ENCODE measurements around the gene ARHGEF28.

Gene ARHGEF28

GRCh38 chr5:73812457-73812856 lies 186.5 kb downstream of the ARHGEF28 start:
- no peak for DNase-seq (ENCODE audit: extremely low read depth in 1 of 2, low read depth in 1 of 2)

GRCh38 chr5:73812962-73813588 lies 187.1 kb downstream of the ARHGEF28 start:
- no peak for DNase-seq (ENCODE audit: extremely low read depth in 1 of 2, low read depth in 1 of 2)

GRCh38 chr5:73814233-73814846 lies 188.3 kb downstream of the ARHGEF28 start:
- no peak for DNase-seq (ENCODE audit: extremely low read depth in 1 of 2, low read depth in 1 of 2)

GRCh38 chr5:73815631-73816030 lies 189.6 kb downstream of the ARHGEF28 start:
- DNase-seq (ENCODE audit: extremely low read depth in 1 of 2, low read depth in 1 of 2): no peak

- no peak for DNase-seq (ENCODE audit: extremely low read depth in 1 of 2, low read depth in 1 of 2)
Observed at GRCh38 chr5:73816656-73817420, 190.8 kb downstream of the ARHGEF28 start.

- DNase-seq (ENCODE audit: extremely low read depth in 1 of 2, low read depth in 1 of 2): no peak
Observed at GRCh38 chr5:73818357-73818756, 192.4 kb downstream of the ARHGEF28 start.

GRCh38 chr5:73820326-73820725 lies 194.3 kb downstream of the ARHGEF28 start:
- no peak for DNase-seq (ENCODE audit: extremely low read depth in 1 of 2, low read depth in 1 of 2)

- DNase-seq (ENCODE audit: extremely low read depth in 1 of 2, low read depth in 1 of 2): no peak
Observed at GRCh38 chr5:73821003-73821402, 195.0 kb downstream of the ARHGEF28 start.

GRCh38 chr5:73822278-73822988 lies 196.4 kb downstream of the ARHGEF28 start:
- DNase-seq (ENCODE audit: extremely low read depth in 1 of 2, low read depth in 1 of 2): no peak

- DNase-seq (ENCODE audit: extremely low read depth in 1 of 2, low read depth in 1 of 2): no peak
Observed at GRCh38 chr5:73822989-73823339, 197.0 kb downstream of the ARHGEF28 start.

GRCh38 chr5:73823508-73823925 lies 197.5 kb downstream of the ARHGEF28 start:
- no peak for DNase-seq (ENCODE audit: extremely low read depth in 1 of 2, low read depth in 1 of 2)

- DNase-seq (ENCODE audit: extremely low read depth in 1 of 2, low read depth in 1 of 2): no peak
Observed at GRCh38 chr5:73825199-73825598, 199.2 kb downstream of the ARHGEF28 start.

GRCh38 chr5:73825736-73826135 lies 199.7 kb downstream of the ARHGEF28 start:
- DNase-seq (ENCODE audit: extremely low read depth in 1 of 2, low read depth in 1 of 2): no peak

- no peak for DNase-seq (ENCODE audit: extremely low read depth in 1 of 2, low read depth in 1 of 2)
Observed at GRCh38 chr5:73826301-73827105, 200.5 kb downstream of the ARHGEF28 start.

GRCh38 chr5:73827106-73827450 lies 201.1 kb downstream of the ARHGEF28 start:
- no peak for DNase-seq (ENCODE audit: extremely low read depth in 1 of 2, low read depth in 1 of 2)

- DNase-seq (ENCODE audit: extremely low read depth in 1 of 2, low read depth in 1 of 2): no peak
Observed at GRCh38 chr5:73828465-73828864, 202.5 kb downstream of the ARHGEF28 start.

GRCh38 chr5:73830646-73831045 lies 204.7 kb downstream of the ARHGEF28 start:
- DNase-seq (ENCODE audit: extremely low read depth in 1 of 2, low read depth in 1 of 2): no peak

GRCh38 chr5:73831066-73831465 lies 205.1 kb downstream of the ARHGEF28 start:
- no peak for DNase-seq (ENCODE audit: extremely low read depth in 1 of 2, low read depth in 1 of 2)

GRCh38 chr5:73834693-73835092 lies 208.7 kb downstream of the ARHGEF28 start:
- no peak for DNase-seq (ENCODE audit: extremely low read depth in 1 of 2, low read depth in 1 of 2)

GRCh38 chr5:73835726-73836125 lies 209.7 kb downstream of the ARHGEF28 start:
- DNase-seq (ENCODE audit: extremely low read depth in 1 of 2, low read depth in 1 of 2): no peak

GRCh38 chr5:73836607-73837006 lies 210.6 kb downstream of the ARHGEF28 start:
- DNase-seq (ENCODE audit: extremely low read depth in 1 of 2, low read depth in 1 of 2): no peak

All from activated CD8-positive, alpha-beta memory T cell treated with anti-CD3 and anti-CD28 coated beads for 1 hour (primary cell).